ENCODE results near the gene ZSCAN23. TPM values are rescaled to one million over a fixed set of nuclear protein-coding genes. Genes with fewer than 3 reads are reported as not detected.

The ZSCAN23 gene
- total and polyA plus RNA-seq, 2 of the 8 experiments (the other 6 are each of a cell fraction or from before 2014, with no cell fraction given), result 0.74 to 5.3 TPM

DNA sequence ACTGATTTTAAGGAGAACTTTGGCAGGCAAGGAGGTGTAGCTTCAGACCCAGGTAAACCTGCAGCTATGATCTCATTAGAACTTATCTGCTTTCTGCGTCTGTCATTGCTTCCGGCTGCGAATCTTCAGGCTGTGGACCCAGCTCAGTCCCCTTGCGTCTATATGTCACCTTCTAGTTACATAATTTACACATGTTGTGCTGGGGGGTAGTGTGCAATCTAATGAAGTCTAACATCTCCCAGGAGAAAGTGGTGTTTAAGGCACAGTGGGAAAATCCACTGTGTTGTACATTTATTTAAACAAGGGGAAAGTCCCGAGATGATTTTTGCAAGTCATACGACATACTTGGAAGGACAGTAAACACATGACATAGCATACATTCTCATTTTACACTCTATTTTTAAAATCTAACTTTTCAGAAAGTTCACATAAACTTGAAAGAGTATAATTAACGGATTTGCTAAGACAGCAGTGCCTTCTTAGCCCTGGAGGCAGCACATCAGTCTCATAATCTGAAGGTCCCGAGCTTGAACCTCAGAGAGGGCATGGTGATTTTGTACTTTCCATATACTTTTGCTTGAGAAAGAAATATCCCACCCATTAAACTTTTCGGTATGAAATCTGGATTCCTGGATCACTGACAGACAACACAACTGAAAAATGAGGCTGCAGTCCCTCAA is 37.1 kb upstream of the ZSCAN23 start:
- Histone ChIP-seq H2BK5ac (ENCODE audit: low read depth, low read length) (no peak overlapping the region), H2BK120ac (replicated peaks; ENCODE audit: low read depth, low read length) (no peak overlapping the region), H2BK15ac (ENCODE audit: low read length) (no peak overlapping the region), H2AFZ (ENCODE audit: low read length) (no peak overlapping the region), H3K4me3 (ENCODE audit: extremely low read depth in 1 of 4, insufficient read depth in 2 of 4, low read depth in 3 of 4, low read length in 4 of 4) (no peak overlapping the region), H3K4ac (replicated peaks; ENCODE audit: insufficient read length, low read depth, low read length) (no peak overlapping the region), H3K79me2 (ENCODE audit: control insufficient read depth in 1 of 2, insufficient read depth in 2 of 2, low read length in 2 of 2) (no peaks in the 10 kb centered on the region), H3K27ac (ENCODE audit: low read depth, low read length) (no peak overlapping the region), H3K9ac (replicated peaks in 1 of 4; ENCODE audit: extremely low read depth in 1 of 4, low read depth in 3 of 4, low read length in 3 of 4) (no peak overlapping the region), H2AK5ac (ENCODE audit: low read depth, low read length) (no peak overlapping the region), H3K79me1 (ENCODE audit: low read depth, low read length) (no peaks in the 10 kb centered on the region), H3K9me3 (ENCODE audit: insufficient read depth in 2 of 2, low read depth in 1 of 2, low read length in 1 of 2) (no peaks in the 10 kb centered on the region), H3K23ac (ENCODE audit: insufficient read length) (no peak overlapping the region), H3K14ac (ENCODE audit: insufficient read length) (no peak overlapping the region), H3K56ac (replicated peaks; ENCODE audit: insufficient read length, low read depth, low read length) (no peak overlapping the region), H4K20me1 (replicated peaks in 1 of 2; ENCODE audit: control insufficient read depth in 1 of 2, insufficient read depth in 2 of 2, low read length in 2 of 2) (no peaks in the 10 kb centered on the region), H3K4me2 (ENCODE audit: insufficient read depth in 1 of 2, low read depth in 2 of 2, low read length in 2 of 2) (no peak overlapping the region), H3K36me3 (ENCODE audit: control insufficient read depth in 2 of 4, insufficient read depth in 4 of 4, low read length in 3 of 4) (no peaks in the 10 kb centered on the region), H3K4me1 (replicated peaks in 1 of 4; ENCODE audit: control insufficient read depth in 3 of 4, insufficient read depth in 4 of 4, low read length in 3 of 4) (no peaks in the 10 kb centered on the region), H4K91ac (replicated peaks; ENCODE audit: insufficient read length, low read length) (no peak overlapping the region), H3K23me2 (ENCODE audit: low read depth, low read length) (no peaks in the 10 kb centered on the region), H2BK12ac (ENCODE audit: low read depth, low read length) (no peak overlapping the region), H3K27me3 (replicated peaks in 1 of 4; ENCODE audit: control insufficient read depth in 3 of 4, extremely low read depth in 1 of 4, insufficient read depth in 3 of 4, low read length in 3 of 4) (peaks cover 0 to 2% (median 0%) of the 10 kb centered on the region in 4 experiments; a peak in 3 of 7 replicates), H4K5ac (ENCODE audit: insufficient read length, low read depth, low read length) (no peak overlapping the region), H2BK20ac (ENCODE audit: low read length) (no peak overlapping the region), H4K8ac (ENCODE audit: extremely low read depth, insufficient read depth, low read length) (no peak overlapping the region), H3K18ac (ENCODE audit: extremely low read depth, low read length) (no peak overlapping the region)
- WGBS, 2 experiments (ENCODE audit: extremely low coverage in 1 of 2, insufficient coverage in 1 of 2, insufficient read length in 1 of 2, insufficient replicate concordance in 2 of 2, low coverage in 1 of 2, low lambda C conversion rate in 2 of 2, missing lambda C conversion rate in 1 of 2), result 80% methylated on average over 9 of the region's 9 CpGs; no CpG with 5 or more reads in 1 of the 2 experiments
- POLR2A ChIA-PET (ENCODE audit: partially characterized antibody), result interaction anchor here (2.4 kb wide), 1 partner anchor 8 kb away, joined by 10 read pairs; no protein-coding TSS in a partner anchor
- CTCF ChIA-PET (ENCODE audit: partially characterized antibody), result interaction anchor here (1.3 kb wide), 1 partner anchor 62 kb away, joined by 4 read pairs; no protein-coding TSS in a partner anchor
- DNase-seq (ENCODE audit: low read depth in 1 of 2, low spot score in 2 of 2) (no peak), FAIRE-seq (no peak)
- TF ChIP-seq POU5F1 (IDR thresholded peaks at IDR 0.05; ENCODE audit: low read depth, low read length) (no peak), HDAC6 (IDR thresholded peaks at IDR 0.05; ENCODE audit: low read depth, low read length) (no peak), FOSL1 (IDR thresholded peaks at IDR 0.05; ENCODE audit: insufficient read depth, low read depth, low read length) (no peak), JUND (IDR thresholded peaks at IDR 0.05; ENCODE audit: low read length) (no peak), SIN3A (conservative IDR thresholded peaks at IDR 0.05 in 1 of 2, IDR thresholded peaks at IDR 0.05 in 1 of 2; ENCODE audit: low read depth in 1 of 2, low read length in 2 of 2) (no peak), RNF2 (IDR thresholded peaks at IDR 0.05; ENCODE audit: borderline replicate concordance, low read depth, low read length, missing control alignments, poor library complexity, severe bottlenecking) (no peak), SAP30 (IDR thresholded peaks at IDR 0.05; ENCODE audit: insufficient read depth, insufficient replicate concordance, low read length) (no peak), SIRT6 (IDR thresholded peaks at IDR 0.05; ENCODE audit: low read length) (no peak)
- TF ChIP-seq, protein P1, sequence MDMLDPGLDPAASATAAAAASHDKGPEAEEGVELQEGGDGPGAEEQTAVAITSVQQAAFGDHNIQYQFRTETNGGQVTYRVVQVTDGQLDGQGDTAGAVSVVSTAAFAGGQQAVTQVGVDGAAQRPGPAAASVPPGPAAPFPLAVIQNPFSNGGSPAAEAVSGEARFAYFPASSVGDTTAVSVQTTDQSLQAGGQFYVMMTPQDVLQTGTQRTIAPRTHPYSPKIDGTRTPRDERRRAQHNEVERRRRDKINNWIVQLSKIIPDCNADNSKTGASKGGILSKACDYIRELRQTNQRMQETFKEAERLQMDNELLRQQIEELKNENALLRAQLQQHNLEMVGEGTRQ (IDR thresholded peaks at IDR 0.05; ENCODE audit: low read length), result no peak

Measured in H1 (cell line).